Mononuclear cell (primary cell): Measurements from ENCODE around the gene PIGB. TPM values are rescaled to one million over a fixed set of nuclear protein-coding genes. Genes with fewer than 3 reads are reported as not detected.

Experiments
- H3K27me3 ChIP-seq: 2 replicates; pipeline ENCODE4 v1.6.0; 2011; ENCODE audit warnings: low read length, control low read depth; ENCODE audit not compliant: insufficient read depth
- H3K4me1 ChIP-seq: 2 replicates; pipeline ENCODE4 v1.5.1; 2011; ENCODE audit warnings: mild to moderate bottlenecking, low read length, control low read depth; ENCODE audit not compliant: insufficient read depth
- H3K4me3 ChIP-seq: 2 replicates; pipeline ENCODE4 v1.5.1; 2011; ENCODE audit warnings: mild to moderate bottlenecking, low read length, moderate library complexity
- H3K9me3 ChIP-seq: 2 replicates; pipeline ENCODE4 v1.5.1; 2011; ENCODE audit warnings: low read depth, mild to moderate bottlenecking, control low read depth, low read length
- total RNA-seq: library from RNA; depleted of rRNA; stranded (reverse); fragments of >200 nt; gene quantifications from one replicate; pipeline ENCODE4 v1.2.3, GENCODE V29; 2012

PIGB gene
- total RNA-seq, 1 donor: 22.7 TPM

DNA sequence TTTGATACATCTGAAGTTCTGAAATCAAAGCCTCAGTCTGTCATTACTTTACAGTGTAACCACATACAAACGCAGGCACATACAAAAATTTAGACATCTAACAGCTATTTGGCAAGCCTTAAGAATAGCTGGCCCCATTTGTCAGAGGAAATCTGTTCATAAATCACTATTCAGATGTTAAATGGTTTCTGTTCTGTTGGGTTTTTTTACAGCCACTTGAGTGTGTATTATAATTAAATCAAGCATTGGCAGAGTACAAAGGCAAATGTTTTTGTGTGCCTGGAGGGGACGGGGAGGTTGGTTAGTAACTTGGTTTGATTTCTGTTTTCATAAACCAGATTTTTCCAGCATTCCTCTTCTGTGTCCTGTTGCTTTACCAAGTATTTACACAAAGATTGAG is 24.1 kb downstream of the PIGB start:
- H3K9me3 ChIP-seq: no peaks in the 10 kb centered on the region
- H3K27me3 ChIP-seq: no peaks in the 10 kb centered on the region
- H3K4me1 ChIP-seq: no peaks in the 10 kb centered on the region
- no peak overlapping the region for H3K4me3 ChIP-seq

DNA sequence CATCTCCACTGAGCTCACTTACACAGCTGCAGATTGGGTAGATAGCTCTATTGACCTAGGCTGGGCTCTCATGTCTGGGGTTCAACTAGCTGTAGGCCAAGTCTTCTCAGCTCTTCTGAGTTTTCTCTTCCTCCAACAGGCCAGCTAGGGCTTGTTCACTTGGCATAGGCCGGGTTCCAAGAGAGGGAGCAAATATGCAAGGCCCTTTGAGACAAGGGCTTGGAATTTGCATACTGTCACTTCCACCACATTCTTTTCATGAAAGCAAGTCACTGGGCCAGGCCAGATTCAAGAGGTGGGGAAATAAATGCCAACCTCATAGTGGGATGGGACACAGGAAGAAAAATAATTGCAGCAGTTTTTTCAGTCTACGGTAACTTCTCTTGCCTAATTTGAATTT is 25.2 kb downstream of the PIGB start:
- Histone ChIP-seq H3K27me3 (no peaks in the 10 kb centered on the region), H3K4me3 (no peak overlapping the region), H3K9me3 (no peaks in the 10 kb centered on the region), H3K4me1 (no peaks in the 10 kb centered on the region)

GRCh38 chr15:55348281-55348778 is 29.3 kb downstream of the PIGB start:
- H3K9me3 ChIP-seq: no peaks in the 10 kb centered on the region
- H3K27me3 ChIP-seq: no peaks in the 10 kb centered on the region
- H3K4me1 ChIP-seq: no peaks in the 10 kb centered on the region
- H3K4me3 ChIP-seq: no peak overlapping the region

GRCh38 chr15:55349282-55349681 is 30.3 kb downstream of the PIGB start:
- no peaks in the 10 kb centered on the region for H3K9me3 ChIP-seq
- no peaks in the 10 kb centered on the region for H3K27me3 ChIP-seq
- H3K4me3 ChIP-seq: no peak overlapping the region
- H3K4me1 ChIP-seq: no peaks in the 10 kb centered on the region

DNA sequence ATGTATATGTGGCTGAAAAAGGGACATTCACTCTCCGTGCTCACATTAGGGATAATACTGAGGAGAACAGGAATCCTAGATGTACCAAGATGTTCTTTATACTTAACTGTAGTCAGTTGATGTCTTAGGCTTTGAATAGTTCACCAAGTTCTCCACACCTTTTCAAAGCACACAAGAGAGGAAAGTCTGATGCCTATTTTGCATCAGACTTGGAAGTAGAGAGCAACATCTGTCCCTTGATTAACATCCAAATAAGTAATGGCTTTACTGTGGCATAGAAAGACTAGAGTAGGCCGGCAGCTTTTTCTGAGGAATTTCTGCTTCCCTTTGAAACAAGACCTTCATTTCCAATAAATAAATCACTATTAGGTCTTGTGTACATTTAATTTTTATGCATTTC is 34.0 kb downstream of the PIGB start:
- no peaks in the 10 kb centered on the region for H3K9me3 ChIP-seq
- H3K27me3 ChIP-seq: no peaks in the 10 kb centered on the region
- no peaks in the 10 kb centered on the region for H3K4me1 ChIP-seq
- H3K4me3 ChIP-seq: no peak overlapping the region

- Histone ChIP-seq H3K4me1 (no peaks in the 10 kb centered on the region), H3K4me3 (no peak overlapping the region), H3K9me3 (no peaks in the 10 kb centered on the region), H3K27me3 (no peaks in the 10 kb centered on the region)
Measured at GRCh38 chr15:55356985-55357585, 38.1 kb downstream of the PIGB start.

GRCh38 chr15:55357774-55358173 is 38.8 kb downstream of the PIGB start:
- Histone ChIP-seq H3K27me3 (no peaks in the 10 kb centered on the region), H3K9me3 (no peaks in the 10 kb centered on the region), H3K4me3 (no peak overlapping the region), H3K4me1 (no peaks in the 10 kb centered on the region)

GRCh38 chr15:55358471-55358870 is 39.4 kb downstream of the PIGB start:
- H3K4me3 ChIP-seq: no peak overlapping the region
- no peaks in the 10 kb centered on the region for H3K9me3 ChIP-seq

GRCh38 chr15:55360256-55360655 is 41.2 kb downstream of the PIGB start:
- no peaks in the 10 kb centered on the region for H3K4me1 ChIP-seq
- no peaks in the 10 kb centered on the region for H3K9me3 ChIP-seq

More at GRCh38 chr15:55358471-55358870, 39.4 kb downstream of the PIGB start:
- H3K4me1 ChIP-seq: no peaks in the 10 kb centered on the region
- no peaks in the 10 kb centered on the region for H3K27me3 ChIP-seq

GRCh38 chr15:55361048-55361447 is 42.0 kb downstream of the PIGB start:
- H3K4me1 ChIP-seq: no peaks in the 10 kb centered on the region
- H3K27me3 ChIP-seq: no peaks in the 10 kb centered on the region
- no peaks in the 10 kb centered on the region for H3K9me3 ChIP-seq
- no peak overlapping the region for H3K4me3 ChIP-seq

More at GRCh38 chr15:55360256-55360655, 41.2 kb downstream of the PIGB start:
- Histone ChIP-seq H3K27me3 (no peaks in the 10 kb centered on the region), H3K4me3 (no peak overlapping the region)

- Histone ChIP-seq H3K4me1 (peaks cover 7% of the 10 kb centered on the region), H3K9me3 (no peaks in the 10 kb centered on the region), H3K27me3 (no peaks in the 10 kb centered on the region), H3K4me3 (no peak overlapping the region)
Measured at GRCh38 chr15:55362641-55363040, 43.6 kb downstream of the PIGB start.

DNA sequence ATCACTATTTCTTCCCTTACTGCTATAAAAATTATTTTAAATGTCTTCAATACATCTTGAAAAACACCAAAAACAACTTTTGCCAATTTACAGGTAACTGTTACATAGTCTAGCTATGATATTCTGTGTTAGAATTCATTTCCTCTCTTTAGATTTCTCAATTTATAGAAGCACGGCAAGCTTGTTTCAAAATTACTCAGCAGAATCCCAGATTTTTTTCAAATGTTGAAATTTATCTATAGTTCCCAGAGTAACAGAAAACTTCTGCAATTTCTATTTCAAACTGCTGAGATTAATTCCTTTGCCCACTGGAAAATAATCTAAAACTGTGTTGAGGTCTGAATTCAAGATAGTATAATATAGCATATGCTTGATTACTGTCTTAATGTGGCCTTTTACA is 48.0 kb downstream of the PIGB start:
- Histone ChIP-seq H3K9me3 (no peaks in the 10 kb centered on the region), H3K4me3 (no peak overlapping the region), H3K4me1 (peaks cover 9% of the 10 kb centered on the region), H3K27me3 (no peaks in the 10 kb centered on the region)

DNA sequence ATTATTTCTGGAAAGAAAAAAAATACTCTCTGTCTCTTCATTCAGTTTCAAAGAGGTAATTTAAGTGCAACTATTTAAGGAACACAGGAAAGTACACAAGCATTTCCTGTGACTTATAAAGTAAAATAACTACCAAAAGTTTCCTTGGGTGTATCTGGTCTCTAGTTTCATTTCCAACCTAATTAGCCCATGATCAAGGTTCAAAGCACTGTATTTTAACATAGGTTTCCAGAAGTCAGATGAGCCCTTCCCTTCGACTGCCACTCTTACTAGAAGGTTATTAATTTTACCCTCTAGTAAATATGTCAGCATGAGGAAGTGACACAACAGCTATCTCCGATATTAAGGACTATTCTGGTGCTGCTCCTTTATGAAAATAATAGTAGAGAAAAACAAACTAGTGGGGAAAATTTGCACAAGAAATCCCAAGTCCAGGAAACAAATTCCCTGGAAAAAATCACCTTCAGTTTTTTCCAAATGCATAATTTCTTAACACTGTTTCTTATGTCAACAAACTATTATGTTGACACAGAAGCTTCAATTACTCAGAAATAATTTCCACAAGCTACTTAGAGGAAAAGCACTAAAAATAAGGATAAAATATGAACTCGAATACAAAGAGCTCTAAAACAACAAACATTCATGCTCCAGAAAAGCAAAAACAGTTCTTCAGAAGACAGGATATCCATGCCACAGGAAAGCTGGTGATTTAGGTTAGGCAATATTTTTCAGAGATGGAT is 53.8 kb downstream of the PIGB start:
- H3K9me3 ChIP-seq: no peaks in the 10 kb centered on the region
- no peaks in the 10 kb centered on the region for H3K4me1 ChIP-seq
- no peaks in the 10 kb centered on the region for H3K27me3 ChIP-seq
- H3K4me3 ChIP-seq: no peak overlapping the region

DNA sequence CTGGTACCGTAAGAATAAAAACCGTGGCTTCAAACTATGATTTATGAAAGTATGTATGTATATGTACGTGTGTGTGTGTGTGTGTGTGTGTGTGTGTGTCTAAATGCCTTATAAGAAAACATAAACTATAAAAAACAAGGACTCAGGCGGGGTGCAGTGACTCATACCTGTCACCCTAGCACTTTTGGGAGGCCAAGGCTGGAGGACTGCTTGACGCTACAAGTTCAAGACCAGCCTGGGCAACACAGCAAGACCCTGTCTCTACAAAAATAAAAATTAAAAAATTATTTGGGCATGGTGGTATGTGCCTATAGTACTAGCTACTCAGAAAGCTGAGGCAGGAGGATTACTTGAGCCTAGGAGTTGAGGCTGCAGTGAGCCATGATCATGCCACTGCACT is 60.1 kb downstream of the PIGB start:
- H3K9me3 ChIP-seq: no peaks in the 10 kb centered on the region
- H3K4me1 ChIP-seq: no peaks in the 10 kb centered on the region
- no peak overlapping the region for H3K4me3 ChIP-seq
- no peaks in the 10 kb centered on the region for H3K27me3 ChIP-seq

- H3K27me3 ChIP-seq: no peaks in the 10 kb centered on the region
- no peaks in the 10 kb centered on the region for H3K9me3 ChIP-seq
- no peak overlapping the region for H3K4me3 ChIP-seq
- no peaks in the 10 kb centered on the region for H3K4me1 ChIP-seq
Measured at GRCh38 chr15:55381595-55381994, 62.6 kb downstream of the PIGB start.

DNA sequence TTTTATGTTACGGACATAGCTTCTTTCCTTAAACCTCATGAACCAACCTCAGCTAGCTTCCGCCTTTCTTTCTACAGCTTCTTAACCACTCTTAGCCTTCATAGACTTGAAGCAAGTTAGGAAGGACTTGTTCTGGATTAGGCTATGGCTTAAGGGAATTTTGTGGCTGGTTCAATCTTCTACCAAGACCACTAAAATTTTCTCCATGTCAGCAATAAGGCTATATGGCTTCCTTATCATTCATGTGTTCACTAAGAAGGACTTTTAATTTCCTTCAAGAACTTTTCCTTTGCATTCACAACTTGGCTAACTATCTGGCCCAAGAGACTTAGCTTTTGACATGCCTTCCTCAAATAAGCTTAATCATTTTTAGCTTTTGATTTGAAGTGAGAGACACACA is 64.7 kb downstream of the PIGB start:
- H3K4me1 ChIP-seq: no peaks in the 10 kb centered on the region

More for the DNA sequence above, 64.7 kb downstream of the PIGB start:
- H3K4me3 ChIP-seq: no peak overlapping the region
- H3K27me3 ChIP-seq: no peaks in the 10 kb centered on the region
- no peaks in the 10 kb centered on the region for H3K9me3 ChIP-seq
